Measurements from ENCODE around the gene PSTK.

PSTK gene

DNA sequence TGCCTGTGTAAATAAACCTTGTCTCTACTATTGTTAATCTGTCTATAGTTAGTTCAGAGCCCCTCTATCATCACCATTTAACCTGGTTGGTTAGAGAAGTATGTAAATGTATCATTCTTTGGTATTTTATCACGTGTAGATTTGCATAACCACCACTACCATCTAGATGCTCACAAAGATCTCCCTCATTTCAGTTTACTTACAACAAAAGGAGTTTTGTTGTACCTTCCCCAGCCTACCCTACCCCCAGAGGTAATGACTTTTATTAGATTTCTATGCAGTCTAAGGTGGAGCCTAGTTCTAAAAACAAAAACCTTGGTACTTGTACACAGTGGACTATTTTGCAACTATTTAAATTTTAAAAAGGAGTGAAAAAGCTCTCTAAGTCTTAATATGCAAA lies 46.1 kb downstream of the PSTK start:
- H3K4me3 ChIP-seq (replicated peaks in 1 of 2; ENCODE audit: low read depth in 2 of 2, low read length in 2 of 2): no peak overlapping the region
- TF ChIP-seq, protein P1, sequence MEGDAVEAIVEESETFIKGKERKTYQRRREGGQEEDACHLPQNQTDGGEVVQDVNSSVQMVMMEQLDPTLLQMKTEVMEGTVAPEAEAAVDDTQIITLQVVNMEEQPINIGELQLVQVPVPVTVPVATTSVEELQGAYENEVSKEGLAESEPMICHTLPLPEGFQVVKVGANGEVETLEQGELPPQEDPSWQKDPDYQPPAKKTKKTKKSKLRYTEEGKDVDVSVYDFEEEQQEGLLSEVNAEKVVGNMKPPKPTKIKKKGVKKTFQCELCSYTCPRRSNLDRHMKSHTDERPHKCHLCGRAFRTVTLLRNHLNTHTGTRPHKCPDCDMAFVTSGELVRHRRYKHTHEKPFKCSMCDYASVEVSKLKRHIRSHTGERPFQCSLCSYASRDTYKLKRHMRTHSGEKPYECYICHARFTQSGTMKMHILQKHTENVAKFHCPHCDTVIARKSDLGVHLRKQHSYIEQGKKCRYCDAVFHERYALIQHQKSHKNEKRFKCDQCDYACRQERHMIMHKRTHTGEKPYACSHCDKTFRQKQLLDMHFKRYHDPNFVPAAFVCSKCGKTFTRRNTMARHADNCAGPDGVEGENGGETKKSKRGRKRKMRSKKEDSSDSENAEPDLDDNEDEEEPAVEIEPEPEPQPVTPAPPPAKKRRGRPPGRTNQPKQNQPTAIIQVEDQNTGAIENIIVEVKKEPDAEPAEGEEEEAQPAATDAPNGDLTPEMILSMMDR (IDR thresholded peaks at IDR 0.05; ENCODE audit: low read depth, low read length): no peak
- DNase-seq (ENCODE audit: low read depth in 2 of 2): no peak

- DNase-seq (ENCODE audit: low read depth in 2 of 2): peak in 1 of 2 donors; percentile 30
- H3K4me3 ChIP-seq (replicated peaks in 1 of 2; ENCODE audit: low read depth in 2 of 2, low read length in 2 of 2): no peak overlapping the region
- TF ChIP-seq, protein P1 (IDR thresholded peaks at IDR 0.05; ENCODE audit: low read depth, low read length): no peak
Observed at GRCh38 chr10:123027861-123028260, 47.7 kb downstream of the PSTK start.

GRCh38 chr10:123031124-123031523 lies 50.9 kb downstream of the PSTK start:
- no peak for DNase-seq (ENCODE audit: low read depth in 2 of 2)
- H3K4me3 ChIP-seq (replicated peaks in 1 of 2; ENCODE audit: low read depth in 2 of 2, low read length in 2 of 2): no peak overlapping the region
- TF ChIP-seq, protein P1 (IDR thresholded peaks at IDR 0.05; ENCODE audit: low read depth, low read length): no peak

GRCh38 chr10:123034332-123034731 lies 54.1 kb downstream of the PSTK start:
- no peak for DNase-seq (ENCODE audit: low read depth in 2 of 2)
- no peak overlapping the region for H3K4me3 ChIP-seq (replicated peaks in 1 of 2; ENCODE audit: low read depth in 2 of 2, low read length in 2 of 2)
- TF ChIP-seq, protein P1 (IDR thresholded peaks at IDR 0.05; ENCODE audit: low read depth, low read length): no peak

DNA sequence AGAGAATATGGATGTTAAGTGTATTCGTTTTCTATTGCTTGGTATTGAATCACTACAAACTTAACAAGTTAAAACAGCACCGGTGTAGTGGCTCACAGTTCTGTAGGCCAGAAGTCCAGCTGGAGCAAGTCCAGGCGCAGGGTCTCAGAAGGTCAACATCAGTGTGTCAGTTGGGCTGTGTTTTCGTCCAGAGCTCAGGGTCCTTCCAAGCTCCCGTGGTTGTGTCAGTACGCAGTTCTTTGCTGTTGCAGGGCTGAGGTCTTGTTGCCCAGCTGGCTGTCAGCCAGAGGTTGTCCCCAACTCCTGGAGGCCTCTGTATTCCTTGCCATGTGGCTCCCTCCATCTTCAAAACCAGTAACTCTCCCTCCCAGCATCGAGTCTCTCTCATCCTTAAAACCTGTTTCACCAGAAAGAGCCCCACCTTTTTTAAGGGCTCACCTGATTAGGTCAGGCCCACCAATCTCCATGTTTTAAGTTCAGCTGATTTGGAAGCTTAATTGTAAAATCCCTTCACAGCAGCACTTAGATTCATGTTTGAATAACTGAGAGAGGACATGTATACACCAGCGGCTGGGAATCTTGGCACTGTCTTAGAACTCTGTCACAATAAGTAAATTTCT lies 55.4 kb downstream of the PSTK start:
- TF ChIP-seq, protein P1 (IDR thresholded peaks at IDR 0.05; ENCODE audit: low read depth, low read length): no peak
- DNase-seq (ENCODE audit: low read depth in 2 of 2): no peak

GRCh38 chr10:123038782-123039631 lies 58.8 kb downstream of the PSTK start:
- TF ChIP-seq, protein P1 (IDR thresholded peaks at IDR 0.05; ENCODE audit: low read depth, low read length): no peak
- no peak overlapping the region for H3K4me3 ChIP-seq (replicated peaks in 1 of 2; ENCODE audit: low read depth in 2 of 2, low read length in 2 of 2)
- no peak for DNase-seq (ENCODE audit: low read depth in 2 of 2)

More for the DNA sequence above, 55.4 kb downstream of the PSTK start:
- no peak overlapping the region for H3K4me3 ChIP-seq (replicated peaks in 1 of 2; ENCODE audit: low read depth in 2 of 2, low read length in 2 of 2)

All from cardiac fibroblast (primary cell).